ENCODE data around the gene KCNJ9. TPM values are rescaled to one million over a fixed set of nuclear protein-coding genes. Genes with fewer than 3 reads are reported as not detected.

The KCNJ9 gene
- total and polyA plus RNA-seq, 10 of the 15 experiments (the other 5 are each of a cell fraction or from before 2014, with no cell fraction given), result 0.12 TPM; not detected in 9

GRCh38 chr1:160127381-160127780 is 46.0 kb downstream of the KCNJ9 start:
- 71% methylated on average over 9 of the region's 9 CpGs for WGBS (ENCODE audit: insufficient coverage, insufficient replicate concordance, low lambda C conversion rate, missing lambda C conversion rate)
- Histone ChIP-seq H3K9ac (ENCODE audit: control insufficient read depth, insufficient read depth, low read length) (no peak overlapping the region), H3K27me3 (replicated peaks in 1 of 2; ENCODE audit: control insufficient read depth in 2 of 2, insufficient read depth in 2 of 2, low read length in 1 of 2) (0 out of 4 replicates have a peak, but pooled peaks cover 1 to 2% of the 10 kb centered on the region in 2 experiments), H3K27ac (ENCODE audit: control insufficient read depth, insufficient read depth) (no peak overlapping the region), H3K9me3 (replicated peaks; ENCODE audit: control insufficient read depth, insufficient read depth, low read length) (no peaks in the 10 kb centered on the region), H3K4me3 (no peak overlapping the region), H4K20me1 (ENCODE audit: control insufficient read depth, insufficient read depth) (no peaks in the 10 kb centered on the region), H3K4me2 (ENCODE audit: control insufficient read depth, insufficient read depth) (no peak overlapping the region), H3K79me2 (ENCODE audit: control insufficient read depth, insufficient read depth, low read length) (no peaks in the 10 kb centered on the region), H3K36me3 (ENCODE audit: control insufficient read depth in 2 of 2, insufficient read depth in 2 of 2, low read length in 1 of 2) (no peaks in the 10 kb centered on the region), H2AFZ (ENCODE audit: control insufficient read depth, low read depth, low read length) (no peak overlapping the region), H3K4me1 (ENCODE audit: control insufficient read depth, insufficient read depth, low read length) (no peaks in the 10 kb centered on the region)
- SMC1A ChIA-PET (ENCODE audit: uncharacterized antibody, unreplicated experiment), result interaction anchor here (0.6 kb wide), 1 partner anchor 26 kb away, joined by 3 read pairs; no protein-coding TSS in a partner anchor
- TF ChIP-seq EP300 (IDR thresholded peaks at IDR 0.05; ENCODE audit: borderline replicate concordance in 1 of 2, control insufficient read depth in 1 of 2, low read depth in 2 of 2, low read length in 2 of 2) (no peak), ZNF592 (IDR thresholded peaks at IDR 0.05) (no peak), NR2F1 (conservative IDR thresholded peaks at IDR 0.05) (no peak), ZZZ3 (IDR thresholded peaks at IDR 0.05; ENCODE audit: control insufficient read depth, insufficient read length, low read depth) (no peak), FOXK2 (IDR thresholded peaks at IDR 0.05) (no peak), TBL1XR1 (IDR thresholded peaks at IDR 0.05; ENCODE audit: low read depth, low read length) (no peak), CBX5 (IDR thresholded peaks at IDR 0.05; ENCODE audit: low read depth) (no peak), WRNIP1 (IDR thresholded peaks at IDR 0.05; ENCODE audit: borderline replicate concordance, low read depth, low read length) (no peak), CHD1 (IDR thresholded peaks at IDR 0.05; ENCODE audit: low read depth, low read length) (no peak), LARP7 (IDR thresholded peaks at IDR 0.05) (no peak), ZNF207 (IDR thresholded peaks at IDR 0.05; ENCODE audit: borderline replicate concordance) (no peak), SPI1 (IDR thresholded peaks at IDR 0.05; ENCODE audit: borderline replicate concordance, insufficient read depth, low read depth, low read length) (no peak), SREBF1 (IDR thresholded peaks at IDR 0.05; ENCODE audit: low read length) (no peak), ATF3 (IDR thresholded peaks at IDR 0.05; ENCODE audit: borderline replicate concordance, extremely low read depth, low read depth, low read length) (no peak), BHLHE40 (IDR thresholded peaks at IDR 0.05; ENCODE audit: borderline replicate concordance in 1 of 2, low read depth in 2 of 2, low read length in 1 of 2) (no peak), MEF2B (IDR thresholded peaks at IDR 0.05; ENCODE audit: partially characterized antibody, poor library complexity, severe bottlenecking) (no peak)
- TF ChIP-seq, protein P1, sequence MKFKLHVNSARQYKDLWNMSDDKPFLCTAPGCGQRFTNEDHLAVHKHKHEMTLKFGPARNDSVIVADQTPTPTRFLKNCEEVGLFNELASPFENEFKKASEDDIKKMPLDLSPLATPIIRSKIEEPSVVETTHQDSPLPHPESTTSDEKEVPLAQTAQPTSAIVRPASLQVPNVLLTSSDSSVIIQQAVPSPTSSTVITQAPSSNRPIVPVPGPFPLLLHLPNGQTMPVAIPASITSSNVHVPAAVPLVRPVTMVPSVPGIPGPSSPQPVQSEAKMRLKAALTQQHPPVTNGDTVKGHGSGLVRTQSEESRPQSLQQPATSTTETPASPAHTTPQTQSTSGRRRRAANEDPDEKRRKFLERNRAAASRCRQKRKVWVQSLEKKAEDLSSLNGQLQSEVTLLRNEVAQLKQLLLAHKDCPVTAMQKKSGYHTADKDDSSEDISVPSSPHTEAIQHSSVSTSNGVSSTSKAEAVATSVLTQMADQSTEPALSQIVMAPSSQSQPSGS (IDR thresholded peaks at IDR 0.05; ENCODE audit: low read length), result no peak
- RAD21 ChIA-PET (ENCODE audit: unreplicated experiment), result no interaction called here
- intact Hi-C loops (cut with micrococcal nuclease; ENCODE audit: unreplicated experiment) (no loop called here), in situ Hi-C loops (cut with MboI) (no loop called here)
- no peak for ATAC-seq
- no peak for DNase-seq (ENCODE audit: low read depth, low spot score)
- POLR2A ChIA-PET, result no interaction called here
- CTCF ChIA-PET, result interaction anchor here (0.6 to 1.3 kb wide), 3 partner anchors 49 to 651 kb away, joined by 3 to 4 read pairs (median 3); no protein-coding TSS in a partner anchor
- no TSS peak for BruUV-seq (replicated peaks)
- FAIRE-seq, result no peak
